Ovary (tissue), 9 donors: Measurements from ENCODE around the gene MGAT5B. TPM values are rescaled to one million over a fixed set of nuclear protein-coding genes. Genes with fewer than 3 reads are reported as not detected.
"Not testable (repeated sequence)": the region's sequence is repeated elsewhere in the genome, so short reads cannot be mapped to it uniquely, and the experiment has no call there.

Source experiments
- DNase-seq, 5 donors: peaks; one replicate each; pipeline ENCODE4 v3.0.0-alpha.2; 2019 to 2020
- H3K27ac ChIP-seq, 2 donors: fragments of 200-600 bp; one replicate each; pipeline versions ENCODE4 v1.5.1 to v1.8.0; 2019 to 2022
- H3K27me3 ChIP-seq: fragments of 200-600 bp; one replicate; pipeline ENCODE4 v1.8.0; 2022
- H3K36me3 ChIP-seq: fragments of 200-600 bp; sonication (generic); one replicate; pipeline ENCODE4 v1.5.1; 2019
- H3K4me1 ChIP-seq: one replicate; pipeline ENCODE4 v1.8.1; 2013; ENCODE audit warnings: mild to moderate bottlenecking, moderate library complexity; ENCODE audit not compliant: insufficient read depth
- H3K4me3 ChIP-seq: fragments of 200-600 bp; sonication (generic); one replicate; pipeline ENCODE4 v1.5.1; 2017
- H3K9me3 ChIP-seq, 2 donors: fragments of 200-600 bp in 1 of 2; sonication (generic) in 1 of 2; one replicate each; pipeline versions ENCODE4 v1.5.1 to v1.8.1; 2013 to 2019; ENCODE audit warnings: mild to moderate bottlenecking in 1 of 2, moderate library complexity in 1 of 2
- EP300 ChIP-seq: sonication (generic); formaldehyde crosslinking; IDR thresholded peaks from one replicate; pipeline ENCODE4 v1.6.1; 2017; ENCODE audit warnings: antibody characterized with exemption
- POLR2A ChIP-seq: fragments of 450-650 bp; IDR thresholded peaks from one replicate; pipeline ENCODE4 v1.6.1; 2017; ENCODE audit warnings: antibody characterized with exemption, mild to moderate bottlenecking, moderate library complexity
- WGBS, 3 donors: extraction: QIAGEN DNeasy Blood & Tissue Kit in 1 of 3; methylation state at CpG; one replicate each; pipeline versions ENCODE4 v1.1.5 to v1.1.7; 2013 to 2017; 5-methylcytosine and 5-hydroxymethylcytosine counted together
- intact Hi-C, 4 donors: fragments of 100-400 bp; cut with DNase I; formaldehyde crosslinking; loops; one replicate each; pipeline versions ENCODE4 v1.11.0 to v1.15.1; 2022 to 2023
- polyA plus RNA-seq, 2 donors: library from polyadenylated mRNA; stranded (reverse); fragments of 200-250 nt in 1 of 2; fragments of 350-450 nt in 1 of 2; fragmentation: Illumina TruSeq in 1 of 2; extraction: RNeasy Lipid Tissue Mini Kit (QIAGEN cat#74804) in 1 of 2; gene quantifications; one replicate each; pipeline ENCODE4 v1.2.3, GENCODE V29; 2013 to 2014
- total RNA-seq, 7 donors: library from RNA; depleted of rRNA in 2 of 7; stranded (reverse); fragments of >200 nt in 2 of 7; fragmentation: NEBNext Ultra II Directional in 3 of 7; extraction: Animal tissue kit (Norgen Biotek cat#: 25700) in 3 of 7; gene quantifications; one replicate each; pipeline versions ENCODE4 v1.1.0 to v1.2.4, GENCODE V29; 2016 to 2023
- TF ChIP-seq, protein P1 (sequence below), 3 donors: fragments of 450-650 bp in 2 of 3; fragments of 200-600 bp in 1 of 3; IDR thresholded peaks; one replicate each; pipeline versions ENCODE4 v1.5.1 to v1.8.0; 2016 to 2022; ENCODE audit warnings: antibody characterized with exemption in 3 of 3, mild to moderate bottlenecking in 1 of 3
- donor health status: DM: no; HTN: no; CAD: no; lungs with moderate emphysema.
- donor health status: DM: no; HTN: no; CAD: no.
- donor health status: Bipolar disorder and iron deficiency.
- donor health status: DM: yes; HTN: yes; CAD: no.
- donor health status: DM: no; HTN: no; CAD: no.
- donor health status: DM: yes; HTN: yes; CAD: no.

The MGAT5B gene
- total and polyA plus RNA-seq, 9 donors = 0.23 to 3.6 (median 0.77) TPM; not detected in 1

- WGBS, 3 donors = 4 to 6% (median 4%) methylated on average over 36 to 45 of the region's 45 CpGs
- no peak for DNase-seq
- Histone ChIP-seq H3K4me1 (peaks cover 2% of the 10 kb centered on the region), H3K4me3 (no peak overlapping the region), H3K36me3 (no peaks in the 10 kb centered on the region), H3K27me3 (no peaks in the 10 kb centered on the region), H3K27ac (no peak overlapping the region), H3K9me3 (no peaks in the 10 kb centered on the region)
- intact Hi-C loops = no loop called here
- no peak for TF ChIP-seq POLR2A
- TF ChIP-seq, protein P1, sequence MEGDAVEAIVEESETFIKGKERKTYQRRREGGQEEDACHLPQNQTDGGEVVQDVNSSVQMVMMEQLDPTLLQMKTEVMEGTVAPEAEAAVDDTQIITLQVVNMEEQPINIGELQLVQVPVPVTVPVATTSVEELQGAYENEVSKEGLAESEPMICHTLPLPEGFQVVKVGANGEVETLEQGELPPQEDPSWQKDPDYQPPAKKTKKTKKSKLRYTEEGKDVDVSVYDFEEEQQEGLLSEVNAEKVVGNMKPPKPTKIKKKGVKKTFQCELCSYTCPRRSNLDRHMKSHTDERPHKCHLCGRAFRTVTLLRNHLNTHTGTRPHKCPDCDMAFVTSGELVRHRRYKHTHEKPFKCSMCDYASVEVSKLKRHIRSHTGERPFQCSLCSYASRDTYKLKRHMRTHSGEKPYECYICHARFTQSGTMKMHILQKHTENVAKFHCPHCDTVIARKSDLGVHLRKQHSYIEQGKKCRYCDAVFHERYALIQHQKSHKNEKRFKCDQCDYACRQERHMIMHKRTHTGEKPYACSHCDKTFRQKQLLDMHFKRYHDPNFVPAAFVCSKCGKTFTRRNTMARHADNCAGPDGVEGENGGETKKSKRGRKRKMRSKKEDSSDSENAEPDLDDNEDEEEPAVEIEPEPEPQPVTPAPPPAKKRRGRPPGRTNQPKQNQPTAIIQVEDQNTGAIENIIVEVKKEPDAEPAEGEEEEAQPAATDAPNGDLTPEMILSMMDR (IDR thresholded peaks at IDR 0.05) = no peak
- no peak for TF ChIP-seq EP300
Observed at GRCh38 chr17:76968707-76969597, 100.7 kb downstream of the MGAT5B start.

- Histone ChIP-seq H3K27me3 (no peaks in the 10 kb centered on the region), H3K9me3 (no peaks in the 10 kb centered on the region), H3K4me3 (no peak overlapping the region), H3K27ac (no peak overlapping the region), H3K36me3 (no peaks in the 10 kb centered on the region), H3K4me1 (peaks cover 2% of the 10 kb centered on the region)
- intact Hi-C loops = no loop called here
- TF ChIP-seq EP300 = no peak
- TF ChIP-seq, protein P1 (IDR thresholded peaks at IDR 0.05) = no peak
- TF ChIP-seq POLR2A = no peak
- DNase-seq = no peak
- WGBS, 3 donors = 1 to 3% (median 2%) methylated on average over 13 of the region's 13 CpGs
Observed at GRCh38 chr17:76969598-76970172, 101.5 kb downstream of the MGAT5B start.

DNA sequence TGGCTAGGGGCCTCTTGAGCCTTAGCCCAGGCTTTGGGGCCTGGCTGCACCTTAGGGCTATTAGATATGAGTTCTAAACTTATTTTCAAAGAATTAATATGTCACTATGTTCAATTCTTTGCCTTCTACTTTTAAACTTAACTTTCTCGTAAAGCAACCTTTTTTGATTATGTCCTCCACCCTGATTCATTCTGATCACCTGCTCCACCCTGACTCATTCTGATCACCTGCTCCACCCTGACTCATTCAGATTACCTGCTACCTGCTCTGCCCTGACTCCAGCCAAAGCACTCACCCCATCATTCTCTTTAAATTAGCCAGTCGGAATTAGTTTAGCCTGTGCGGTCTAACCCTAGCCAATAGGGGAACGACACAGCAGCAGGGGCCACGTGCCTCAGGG lies 102.0 kb downstream of the MGAT5B start:
- H3K9me3 ChIP-seq, H3K4me3 ChIP-seq, intact Hi-C loops, H3K36me3 ChIP-seq, H3K27ac ChIP-seq, H3K4me1 ChIP-seq, DNase-seq, H3K27me3 ChIP-seq: not testable (repeated sequence)
- WGBS, 3 donors = 79 to 86% (median 82%) methylated on average over 5 of the region's 5 CpGs

- TF ChIP-seq POLR2A (no peak), EP300 (no peak)
- TF ChIP-seq, protein P1 (IDR thresholded peaks at IDR 0.05) = no peak
- H3K4me1 ChIP-seq = peaks cover 2% of the 10 kb centered on the region
- no peaks in the 10 kb centered on the region for H3K27me3 ChIP-seq
- no peak overlapping the region for H3K27ac ChIP-seq
- intact Hi-C loops = no loop called here
- H3K9me3 ChIP-seq = peaks cover 0 to 5% of the 10 kb centered on the region in 2 donors
- 66 to 74% (median 73%) methylated on average over 6 of the region's 6 CpGs for WGBS, 3 donors
- no peak overlapping the region for H3K4me3 ChIP-seq
- no peak for DNase-seq
- no peaks in the 10 kb centered on the region for H3K36me3 ChIP-seq
Observed at GRCh38 chr17:76972046-76972641, 103.9 kb downstream of the MGAT5B start.
